ENCODE data around the gene GRIP2.

GRCh38 chr3:14518893-14519292 lies 21.2 kb downstream of the GRIP2 start:
- TF ChIP-seq CTCF (conservative IDR thresholded peaks at IDR 0.05 in 1 of 2, IDR thresholded peaks at IDR 0.05 in 1 of 2; ENCODE audit: extremely low read depth in 1 of 2, insufficient read depth in 1 of 2, low read depth in 1 of 2, low read length in 2 of 2): no peak
- TF ChIP-seq EZH2 (IDR thresholded peaks at IDR 0.05; ENCODE audit: borderline replicate concordance, low read length): no peak

Data from mammary epithelial cell (primary cell).